AG09319 (cell line): ENCODE measurements around the gene SPATA20.
A peak's percentile ranks its signal among the peaks of the same experiment; 100 is the strongest.

ENCODE experiments used
- DNase-seq: peaks from one replicate; pipeline ENCODE4 v3.0.0-alpha.2; 2010; ENCODE audit warnings: low read depth; ENCODE audit errors: extremely low read depth
- TF ChIP-seq, protein P1 (sequence below): IDR thresholded peaks from 2 replicates; pipeline ENCODE4 v1.5.1; 2011; ENCODE audit warnings: low read depth, mild to moderate bottlenecking, inconsistent platforms, low read length, moderate library complexity

SPATA20 gene

DNA sequence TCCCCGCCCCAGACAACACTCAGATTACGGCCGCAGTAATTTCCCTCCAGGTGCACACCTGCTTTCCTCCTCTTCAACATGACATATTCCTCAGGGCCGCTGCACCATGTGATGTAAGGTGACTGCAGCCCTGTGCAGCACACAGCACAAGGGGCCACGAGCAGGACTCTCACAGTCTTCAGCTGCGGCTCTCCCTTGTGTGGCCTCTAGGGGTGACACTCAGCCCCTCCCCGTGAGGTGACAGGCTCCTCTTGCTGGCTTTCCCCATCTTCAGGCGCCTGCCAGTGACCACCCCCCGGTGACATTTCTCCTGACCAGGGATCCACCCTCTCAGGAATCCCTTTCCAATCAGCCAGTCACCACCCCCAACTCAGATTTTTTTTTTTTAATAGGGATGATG is 56.4 kb downstream of the SPATA20 start:
- DNase-seq: no peak
- TF ChIP-seq, protein P1, sequence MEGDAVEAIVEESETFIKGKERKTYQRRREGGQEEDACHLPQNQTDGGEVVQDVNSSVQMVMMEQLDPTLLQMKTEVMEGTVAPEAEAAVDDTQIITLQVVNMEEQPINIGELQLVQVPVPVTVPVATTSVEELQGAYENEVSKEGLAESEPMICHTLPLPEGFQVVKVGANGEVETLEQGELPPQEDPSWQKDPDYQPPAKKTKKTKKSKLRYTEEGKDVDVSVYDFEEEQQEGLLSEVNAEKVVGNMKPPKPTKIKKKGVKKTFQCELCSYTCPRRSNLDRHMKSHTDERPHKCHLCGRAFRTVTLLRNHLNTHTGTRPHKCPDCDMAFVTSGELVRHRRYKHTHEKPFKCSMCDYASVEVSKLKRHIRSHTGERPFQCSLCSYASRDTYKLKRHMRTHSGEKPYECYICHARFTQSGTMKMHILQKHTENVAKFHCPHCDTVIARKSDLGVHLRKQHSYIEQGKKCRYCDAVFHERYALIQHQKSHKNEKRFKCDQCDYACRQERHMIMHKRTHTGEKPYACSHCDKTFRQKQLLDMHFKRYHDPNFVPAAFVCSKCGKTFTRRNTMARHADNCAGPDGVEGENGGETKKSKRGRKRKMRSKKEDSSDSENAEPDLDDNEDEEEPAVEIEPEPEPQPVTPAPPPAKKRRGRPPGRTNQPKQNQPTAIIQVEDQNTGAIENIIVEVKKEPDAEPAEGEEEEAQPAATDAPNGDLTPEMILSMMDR: no peak

DNA sequence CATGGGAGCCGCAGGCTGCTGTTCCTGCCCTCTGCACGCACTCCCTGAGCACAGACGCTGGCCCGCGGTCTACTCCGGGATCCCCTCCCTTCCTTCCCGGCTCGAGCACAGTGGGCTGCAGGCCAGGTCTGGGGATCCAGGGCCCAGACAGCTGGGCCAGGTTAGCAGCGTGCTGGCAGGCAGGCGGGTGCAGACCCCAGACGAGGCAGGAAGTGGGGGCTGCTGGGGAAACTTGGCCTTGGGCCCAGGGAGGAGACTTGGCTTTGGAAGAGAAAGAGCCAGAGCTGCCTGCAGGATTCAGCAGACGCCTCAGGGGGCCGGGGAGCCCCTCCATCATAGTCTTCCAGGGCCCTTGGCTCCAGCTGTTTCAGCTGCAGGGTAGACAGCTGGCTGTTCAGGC is 57.5 kb downstream of the SPATA20 start:
- peak; percentile 24 for DNase-seq
- TF ChIP-seq, protein P1: no peak

GRCh38 chr17:50605429-50605828 is 58.5 kb downstream of the SPATA20 start:
- no peak for DNase-seq

More at GRCh38 chr17:50605429-50605828, 58.5 kb downstream of the SPATA20 start:
- TF ChIP-seq, protein P1: no peak
